GM10266 (cell line): ENCODE data around the gene RPS16.

Experiments used
- DNase-seq: peaks from one replicate; pipeline ENCODE4 v3.0.0; 2012; ENCODE audit errors: extremely low spot score
- TF ChIP-seq, protein P1 (sequence below): IDR thresholded peaks from 2 replicates; pipeline ENCODE4 v1.5.1; 2012; ENCODE audit warnings: mild to moderate bottlenecking, low read depth; ENCODE audit not compliant: control insufficient read depth, insufficient read depth; ENCODE audit errors: missing control alignments

The RPS16 gene

GRCh38 chr19:39425744-39426143 is 10.0 kb downstream of the RPS16 start:
- no peak for DNase-seq
- TF ChIP-seq, protein P1, sequence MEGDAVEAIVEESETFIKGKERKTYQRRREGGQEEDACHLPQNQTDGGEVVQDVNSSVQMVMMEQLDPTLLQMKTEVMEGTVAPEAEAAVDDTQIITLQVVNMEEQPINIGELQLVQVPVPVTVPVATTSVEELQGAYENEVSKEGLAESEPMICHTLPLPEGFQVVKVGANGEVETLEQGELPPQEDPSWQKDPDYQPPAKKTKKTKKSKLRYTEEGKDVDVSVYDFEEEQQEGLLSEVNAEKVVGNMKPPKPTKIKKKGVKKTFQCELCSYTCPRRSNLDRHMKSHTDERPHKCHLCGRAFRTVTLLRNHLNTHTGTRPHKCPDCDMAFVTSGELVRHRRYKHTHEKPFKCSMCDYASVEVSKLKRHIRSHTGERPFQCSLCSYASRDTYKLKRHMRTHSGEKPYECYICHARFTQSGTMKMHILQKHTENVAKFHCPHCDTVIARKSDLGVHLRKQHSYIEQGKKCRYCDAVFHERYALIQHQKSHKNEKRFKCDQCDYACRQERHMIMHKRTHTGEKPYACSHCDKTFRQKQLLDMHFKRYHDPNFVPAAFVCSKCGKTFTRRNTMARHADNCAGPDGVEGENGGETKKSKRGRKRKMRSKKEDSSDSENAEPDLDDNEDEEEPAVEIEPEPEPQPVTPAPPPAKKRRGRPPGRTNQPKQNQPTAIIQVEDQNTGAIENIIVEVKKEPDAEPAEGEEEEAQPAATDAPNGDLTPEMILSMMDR, result no peak

- DNase-seq, result no peak
- TF ChIP-seq, protein P1, result no peak
These were observed 10.8 kb downstream of the RPS16 start for GRCh38 chr19:39424934-39425333.

GRCh38 chr19:39423258-39424086 is 12.3 kb downstream of the RPS16 start:
- TF ChIP-seq, protein P1, result no peak
- DNase-seq, result no peak

- no peak for DNase-seq
These were observed 13.7 kb downstream of the RPS16 start for GRCh38 chr19:39422020-39422419.

GRCh38 chr19:39420769-39421168 is 15.0 kb downstream of the RPS16 start:
- DNase-seq, result no peak
- TF ChIP-seq, protein P1, result no peak

More at GRCh38 chr19:39422020-39422419, 13.7 kb downstream of the RPS16 start:
- TF ChIP-seq, protein P1, result no peak

DNA sequence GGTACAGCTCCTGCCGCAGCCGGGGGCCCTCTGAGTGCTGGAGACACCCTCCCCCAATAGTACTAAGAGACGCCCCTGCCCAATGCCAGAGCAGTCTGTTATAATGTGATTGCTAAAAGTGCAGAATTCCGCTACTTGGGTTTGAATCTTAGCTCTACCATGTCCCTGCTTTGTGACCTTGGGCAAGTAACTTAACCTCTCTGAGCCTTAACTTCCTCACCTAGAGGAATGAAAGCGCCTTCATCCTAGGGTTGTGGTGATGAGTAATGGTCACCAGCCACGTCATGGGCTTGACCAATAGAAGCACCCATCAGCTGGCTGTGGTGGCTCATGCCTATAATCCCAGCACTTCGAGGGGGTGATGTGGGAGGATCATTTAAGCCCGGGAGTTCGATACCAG is 16.7 kb downstream of the RPS16 start:
- DNase-seq, result no peak
- TF ChIP-seq, protein P1, result no peak

GRCh38 chr19:39417463-39418181 is 18.1 kb downstream of the RPS16 start:
- DNase-seq, result no peak
- TF ChIP-seq, protein P1, result no peak
